ENCODE measurements around the gene ZNF672.
"Not testable (repeated sequence)": the region's sequence is repeated elsewhere in the genome, so short reads cannot be mapped to it uniquely, and the experiment has no call there.

Gene ZNF672

GRCh38 chr1:248881261-248881660, 43.2 kb downstream of the ZNF672 start:
- H3K27ac ChIP-seq, result no peak overlapping the region
- H3K4me3 ChIP-seq, result no peak overlapping the region
- no peak for DNase-seq (ENCODE audit: low spot score)
- TF ChIP-seq CTCF (IDR thresholded peaks at IDR 0.05), result no peak

GRCh38 chr1:248882427-248882826, 44.4 kb downstream of the ZNF672 start:
- H3K27ac ChIP-seq; DNase-seq (ENCODE audit: low spot score); H3K4me3 ChIP-seq: not testable (repeated sequence)

- no peak for TF ChIP-seq CTCF (IDR thresholded peaks at IDR 0.05)
- DNase-seq (ENCODE audit: low spot score), result no peak
- no peak overlapping the region for H3K4me3 ChIP-seq
- H3K27ac ChIP-seq, result no peak overlapping the region
Observed at GRCh38 chr1:248884632-248885295, 46.7 kb downstream of the ZNF672 start.

GRCh38 chr1:248885646-248886045, 47.6 kb downstream of the ZNF672 start:
- no peak for DNase-seq (ENCODE audit: low spot score)
- H3K4me3 ChIP-seq, result no peak overlapping the region
- no peak for TF ChIP-seq CTCF (IDR thresholded peaks at IDR 0.05)
- H3K27ac ChIP-seq, result no peak overlapping the region

- Histone ChIP-seq H3K4me3 (no peak overlapping the region), H3K27ac (no peak overlapping the region)
- no peak for TF ChIP-seq CTCF (IDR thresholded peaks at IDR 0.05)
- no peak for DNase-seq (ENCODE audit: low spot score)
Observed at GRCh38 chr1:248886237-248886895, 48.3 kb downstream of the ZNF672 start.

GRCh38 chr1:248889914-248890243, 51.9 kb downstream of the ZNF672 start:
- H3K27ac ChIP-seq; H3K4me3 ChIP-seq; DNase-seq (ENCODE audit: low spot score): not testable (repeated sequence)

GRCh38 chr1:248890549-248891498, 52.8 kb downstream of the ZNF672 start:
- TF ChIP-seq CTCF (IDR thresholded peaks at IDR 0.05), result no peak
- no peak overlapping the region for H3K27ac ChIP-seq
- DNase-seq (ENCODE audit: low spot score), result no peak
- H3K4me3 ChIP-seq, result no peak overlapping the region
